Thyroid gland (tissue), 4 donors: ENCODE data around the gene LIMCH1. TPM values are rescaled to one million over a fixed set of nuclear protein-coding genes. Genes with fewer than 3 reads are reported as not detected.

Source experiments
- DNase-seq, 2 donors: peaks; one replicate each; pipeline ENCODE4 v3.0.0-alpha.2; 2019
- H3K27ac ChIP-seq, 3 donors: fragments of 200-600 bp; sonication (generic); 1 replicate in 2 of 3; 2 replicates in 1 of 3; pipeline ENCODE4 v1.5.1; 2016 to 2019; ENCODE audit warnings: mild to moderate bottlenecking in 1 of 3, moderate library complexity in 1 of 3
- H3K27me3 ChIP-seq: fragments of 200-600 bp; sonication (generic); one replicate; pipeline ENCODE4 v1.5.1; 2019
- H3K36me3 ChIP-seq, 2 donors: fragments of 200-600 bp; sonication (generic); one replicate each; pipeline ENCODE4 v1.5.1; 2016 to 2019
- H3K4me1 ChIP-seq, 2 donors: fragments of 200-600 bp; sonication (generic); one replicate each; pipeline ENCODE4 v1.5.1; 2017 to 2019
- H3K4me3 ChIP-seq, 3 donors: fragments of 200-600 bp; sonication (generic); replicated peaks in 1 of 3; 1 replicate in 2 of 3; 2 replicates in 1 of 3; pipeline ENCODE4 v1.5.1; 2016; ENCODE audit warnings: mild to moderate bottlenecking in 1 of 3
- H3K9me3 ChIP-seq: fragments of 200-600 bp; sonication (generic); one replicate; pipeline ENCODE4 v1.5.1; 2017
- POLR2A ChIP-seq, 2 donors: fragments of 450-650 bp; IDR thresholded peaks; one replicate each; pipeline ENCODE4 v1.6.1; 2017; ENCODE audit warnings: antibody characterized with exemption in 2 of 2, mild to moderate bottlenecking in 2 of 2, moderate library complexity in 1 of 2
- WGBS, 2 donors: methylation state at CpG; one replicate each; pipeline ENCODE4 v1.1.5; 2017; 5-methylcytosine and 5-hydroxymethylcytosine counted together
- intact Hi-C: fragments of 100-400 bp; cut with DNase I; formaldehyde crosslinking; loops from one replicate; pipeline ENCODE4 v1.15.1; 2023
- total RNA-seq, 4 donors: library from RNA; depleted of rRNA; stranded (reverse); fragments of >200 nt; gene quantifications; one replicate each; pipeline ENCODE4 v1.2.3, GENCODE V29; 2016
- TF ChIP-seq, protein P1 (sequence below), 6 experiments: fragments of 200-600 bp in 3 of 6; fragments of 450-650 bp in 3 of 6; sonication (generic) in 3 of 6; IDR thresholded peaks; one replicate each; pipeline ENCODE4 v1.5.1; 2016 to 2019; ENCODE audit warnings: antibody characterized with exemption in 6 of 6, mild to moderate bottlenecking in 2 of 6, inconsistent platforms in 1 of 6, moderate library complexity in 1 of 6

Gene LIMCH1
- total RNA-seq, 4 donors from 2014 or later, result 136 to 267 (median 156) TPM

DNA sequence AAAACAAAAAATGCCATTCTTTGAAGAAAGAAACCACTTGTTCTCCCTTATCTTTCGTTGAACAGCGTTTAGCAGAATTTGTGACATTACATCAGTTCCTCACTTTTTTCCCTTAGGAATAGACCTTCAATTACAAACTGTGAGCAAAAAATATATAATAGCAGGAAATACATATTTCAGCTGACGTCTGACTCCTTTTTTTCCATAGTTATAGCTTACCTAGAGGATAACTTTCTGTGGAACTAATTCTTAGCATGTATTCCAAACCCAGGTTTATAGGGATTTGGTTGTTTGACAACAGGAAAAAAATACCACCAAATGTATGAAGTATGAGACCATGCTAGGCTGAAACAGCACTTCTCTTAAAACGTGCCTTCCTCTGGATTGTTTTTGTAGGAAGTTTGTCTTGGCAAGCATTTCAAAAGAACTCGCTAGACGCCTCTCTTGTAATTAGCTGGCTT is 2.0 kb upstream of the LIMCH1 start:
- intact Hi-C loops, result no loop called here
- peak overlapping the region in 2 of 3 donors; percentile 19 to 59 for H3K27ac ChIP-seq
- WGBS, 2 donors, result 6 to 14% methylated on average over 6 of the region's 6 CpGs

DNA sequence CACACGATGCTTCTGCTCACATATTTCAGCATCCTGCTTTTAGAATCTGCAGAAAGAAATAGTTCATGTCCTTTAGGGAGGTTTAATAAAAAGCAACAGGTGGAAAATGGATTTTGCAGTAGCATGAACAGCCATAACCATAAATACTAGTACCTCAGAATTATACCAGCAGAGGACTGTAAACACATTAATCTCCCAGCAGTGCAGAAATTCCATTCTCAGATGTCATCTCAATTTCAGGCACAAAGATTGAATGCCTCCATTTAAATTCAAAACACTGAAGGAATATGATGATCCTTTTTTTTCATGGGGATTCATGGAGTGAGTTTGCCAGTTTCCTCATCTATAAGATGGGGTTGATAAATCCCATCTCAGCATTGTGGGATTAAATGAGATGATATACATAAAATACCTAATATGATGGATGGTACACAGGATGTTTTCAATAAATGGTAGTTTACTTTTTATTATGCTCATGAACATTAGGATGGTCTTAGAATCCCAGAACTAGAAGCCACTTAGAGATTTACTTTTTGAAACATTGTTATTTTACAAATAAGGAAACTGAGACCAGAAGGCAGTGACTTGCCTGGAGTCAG is 566 bp upstream of the LIMCH1 start:
- intact Hi-C loops, result no loop called here
- TF ChIP-seq, protein P1, sequence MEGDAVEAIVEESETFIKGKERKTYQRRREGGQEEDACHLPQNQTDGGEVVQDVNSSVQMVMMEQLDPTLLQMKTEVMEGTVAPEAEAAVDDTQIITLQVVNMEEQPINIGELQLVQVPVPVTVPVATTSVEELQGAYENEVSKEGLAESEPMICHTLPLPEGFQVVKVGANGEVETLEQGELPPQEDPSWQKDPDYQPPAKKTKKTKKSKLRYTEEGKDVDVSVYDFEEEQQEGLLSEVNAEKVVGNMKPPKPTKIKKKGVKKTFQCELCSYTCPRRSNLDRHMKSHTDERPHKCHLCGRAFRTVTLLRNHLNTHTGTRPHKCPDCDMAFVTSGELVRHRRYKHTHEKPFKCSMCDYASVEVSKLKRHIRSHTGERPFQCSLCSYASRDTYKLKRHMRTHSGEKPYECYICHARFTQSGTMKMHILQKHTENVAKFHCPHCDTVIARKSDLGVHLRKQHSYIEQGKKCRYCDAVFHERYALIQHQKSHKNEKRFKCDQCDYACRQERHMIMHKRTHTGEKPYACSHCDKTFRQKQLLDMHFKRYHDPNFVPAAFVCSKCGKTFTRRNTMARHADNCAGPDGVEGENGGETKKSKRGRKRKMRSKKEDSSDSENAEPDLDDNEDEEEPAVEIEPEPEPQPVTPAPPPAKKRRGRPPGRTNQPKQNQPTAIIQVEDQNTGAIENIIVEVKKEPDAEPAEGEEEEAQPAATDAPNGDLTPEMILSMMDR (IDR thresholded peaks at IDR 0.05), result no peak
- no peak for TF ChIP-seq POLR2A (IDR thresholded peaks at IDR 0.05)
- DNase-seq, result no peak
- no peaks in the 10 kb centered on the region for H3K27me3 ChIP-seq
- H3K27ac ChIP-seq, result no peak overlapping the region
- H3K4me3 ChIP-seq, result no peak overlapping the region
- no peaks in the 10 kb centered on the region for H3K9me3 ChIP-seq
- no peaks in the 10 kb centered on the region for H3K36me3 ChIP-seq
- H3K4me1 ChIP-seq, result peaks cover 35 to 58% of the 10 kb centered on the region in 2 donors
- 95 to 100% methylated on average over 1 of the region's 1 CpG for WGBS, 2 donors

More for the DNA sequence above, 2.0 kb upstream of the LIMCH1 start:
- no peak for DNase-seq
- TF ChIP-seq, protein P1 (IDR thresholded peaks at IDR 0.05), result no peak
- no peak for TF ChIP-seq POLR2A (IDR thresholded peaks at IDR 0.05)
- Histone ChIP-seq H3K27me3 (no peaks in the 10 kb centered on the region), H3K36me3 (no peaks in the 10 kb centered on the region), H3K4me3 (no peak overlapping the region), H3K4me1 (peaks cover 24 to 44% of the 10 kb centered on the region in 2 donors), H3K9me3 (no peaks in the 10 kb centered on the region)

DNA sequence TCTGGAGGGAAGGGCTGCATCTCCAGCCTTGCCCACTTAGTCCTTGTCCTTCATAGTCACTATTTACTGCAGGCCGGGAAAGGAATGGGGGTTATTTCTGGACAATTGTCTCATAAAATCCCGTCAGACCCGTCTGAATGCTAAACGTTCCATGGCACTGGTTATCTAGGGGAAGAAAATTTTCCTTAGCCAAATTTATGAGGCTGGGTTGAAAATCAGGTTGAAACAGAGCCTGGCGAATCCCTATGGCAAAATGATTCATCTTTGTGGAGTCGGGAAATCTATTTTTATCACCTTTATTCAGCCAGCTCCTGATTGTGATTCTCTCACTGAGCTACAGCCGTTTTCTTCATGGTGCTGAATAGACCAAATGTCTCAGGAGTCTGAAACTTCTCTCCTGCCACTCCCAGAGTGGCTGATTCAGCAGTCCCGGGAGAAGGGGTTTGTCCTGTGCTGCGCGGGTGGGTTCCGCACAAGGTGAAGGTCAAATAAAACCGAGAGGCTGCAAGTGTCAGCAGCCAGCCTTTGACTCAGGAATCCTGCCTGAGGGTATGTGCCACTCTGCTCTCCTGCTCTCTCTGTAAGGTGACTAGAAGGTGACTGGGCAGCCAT is 1.0 kb downstream of the LIMCH1 start:
- no peak overlapping the region for H3K4me3 ChIP-seq
- TF ChIP-seq POLR2A (IDR thresholded peaks at IDR 0.05), result no peak
- TF ChIP-seq, protein P1 (IDR thresholded peaks at IDR 0.05), result no peak
- DNase-seq, result peak in 1 of 2 donors; percentile 7

DNA sequence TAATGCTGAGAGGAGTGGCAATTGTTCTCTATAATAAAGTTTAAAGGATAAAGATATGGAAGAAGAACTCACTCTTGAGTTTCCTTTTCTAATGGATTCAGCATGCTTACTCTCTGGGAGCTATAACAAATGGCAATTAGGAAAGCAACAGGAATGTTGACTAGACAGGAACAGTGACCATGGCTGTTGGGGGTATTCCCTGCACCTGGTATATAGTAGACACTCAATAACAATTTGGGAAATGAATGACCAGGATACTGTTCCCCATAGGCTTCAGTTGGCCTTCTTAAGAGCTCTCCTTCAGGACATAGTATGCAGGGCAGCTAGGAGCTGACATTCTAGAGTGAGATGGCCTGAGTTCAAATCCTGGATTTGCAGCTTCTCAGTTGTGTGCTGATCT is 1.8 kb downstream of the LIMCH1 start:
- no peak for DNase-seq
- Histone ChIP-seq H3K27me3 (no peaks in the 10 kb centered on the region), H3K27ac (peak overlapping the region in 2 of 3 donors; percentile 18 to 76), H3K4me1 (peaks cover 38 to 72% of the 10 kb centered on the region in 2 donors), H3K9me3 (no peaks in the 10 kb centered on the region), H3K36me3 (no peaks in the 10 kb centered on the region), H3K4me3 (no peak overlapping the region)
- TF ChIP-seq, protein P1 (IDR thresholded peaks at IDR 0.05), result no peak
- no peak for TF ChIP-seq POLR2A (IDR thresholded peaks at IDR 0.05)
- intact Hi-C loops, result no loop called here

More for the DNA sequence above, 1.0 kb downstream of the LIMCH1 start:
- Histone ChIP-seq H3K27ac (peak overlapping the region; percentile 10 to 76 (median 62)), H3K36me3 (no peaks in the 10 kb centered on the region), H3K9me3 (no peaks in the 10 kb centered on the region), H3K27me3 (no peaks in the 10 kb centered on the region), H3K4me1 (peaks cover 35 to 64% of the 10 kb centered on the region in 2 donors)
- intact Hi-C loops, result no loop called here
- WGBS, 2 donors, result 62 to 64% methylated on average over 12 of the region's 12 CpGs

DNA sequence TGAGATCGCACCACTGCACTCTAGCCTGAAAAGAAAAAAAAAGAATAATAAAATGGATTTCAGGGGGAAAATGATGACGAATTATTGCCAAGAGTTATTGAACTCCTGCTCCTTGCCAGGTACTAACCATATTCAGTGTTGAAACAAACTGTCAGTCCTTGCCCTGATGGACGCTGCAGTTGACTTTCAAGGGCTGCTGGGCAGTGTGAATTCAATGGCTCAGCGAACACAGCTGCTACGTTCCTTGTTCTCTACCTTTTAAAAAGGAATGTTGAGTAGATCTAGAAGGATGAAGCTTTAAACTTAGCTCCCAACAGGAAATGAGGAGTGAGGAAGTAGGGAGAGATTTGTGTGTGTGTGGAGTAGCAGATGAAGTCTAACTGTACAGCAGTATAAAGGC is 2.7 kb downstream of the LIMCH1 start:
- no peak overlapping the region for H3K4me3 ChIP-seq
- H3K4me1 ChIP-seq, result peaks cover 37 to 74% of the 10 kb centered on the region in 2 donors
- 42 to 47% methylated on average over 5 of the region's 5 CpGs for WGBS, 2 donors
- H3K9me3 ChIP-seq, result no peaks in the 10 kb centered on the region
- H3K27me3 ChIP-seq, result no peaks in the 10 kb centered on the region
- DNase-seq, result peak; percentile 72 to 78
- TF ChIP-seq, protein P1 (IDR thresholded peaks at IDR 0.05), result no peak
- TF ChIP-seq POLR2A (IDR thresholded peaks at IDR 0.05), result no peak
- no peaks in the 10 kb centered on the region for H3K36me3 ChIP-seq
- intact Hi-C loops, result no loop called here
- H3K27ac ChIP-seq, result peak overlapping the region; percentile 26 to 73 (median 59)
